DOHH2 (cell line): Measurements from ENCODE around the gene AGAP2.

Source experiments
- CTCF ChIP-seq: fragments of 200-600 bp; sonication (generic); IDR thresholded peaks from one replicate; pipeline ENCODE4 v1.5.1; 2014; ENCODE audit warnings: antibody characterized with exemption, mild to moderate bottlenecking, low read depth, low read length; ENCODE audit not compliant: poor library complexity, severe bottlenecking
- EZH2phosphoT487 ChIP-seq: fragments of 200-600 bp; sonication (generic); IDR thresholded peaks from 2 replicates; pipeline ENCODE4 v1.6.1; 2017; ENCODE audit warnings: borderline replicate concordance, mild to moderate bottlenecking, antibody characterized with exemption, low read length, moderate library complexity, mixed read lengths

- no peak for TF ChIP-seq CTCF
- TF ChIP-seq EZH2phosphoT487, result no peak
Measured at GRCh38 chr12:57732270-57732669, 6.3 kb downstream of the AGAP2 start.
